Measurements from ENCODE around the gene CYP1A2.
"Not testable (repeated sequence)": the region's sequence is repeated elsewhere in the genome, so short reads cannot be mapped to it uniquely, and the experiment has no call there.

The CYP1A2 gene

GRCh38 chr15:74748322-74748946 is at the start of gene CYP1A2:
Gene CYP1A2 (plus strand): TSS chr15:74748845. CDS start chr15:74749739, 894 bp downstream.
- no peak for DNase-seq

- DNase-seq, result no peak
Measured at GRCh38 chr15:74709011-74709410, 39.6 kb upstream of the CYP1A2 start.

GRCh38 chr15:74709892-74710291 is 38.8 kb upstream of the CYP1A2 start:
- no peak for DNase-seq

- DNase-seq, result peak; percentile 18
Measured at GRCh38 chr15:74710319-74711094, 38.1 kb upstream of the CYP1A2 start.

GRCh38 chr15:74712311-74712710 is 36.3 kb upstream of the CYP1A2 start:
- DNase-seq, result no peak

- no peak for DNase-seq
Measured at GRCh38 chr15:74716651-74717050, 32.0 kb upstream of the CYP1A2 start.

- no peak for DNase-seq
Measured at GRCh38 chr15:74722591-74722990, 26.1 kb upstream of the CYP1A2 start.

GRCh38 chr15:74723187-74723586 is 25.5 kb upstream of the CYP1A2 start:
- DNase-seq, result no peak

GRCh38 chr15:74723754-74724334 is 24.8 kb upstream of the CYP1A2 start:
- DNase-seq, result no peak

GRCh38 chr15:74724570-74725224 is 23.9 kb upstream of the CYP1A2 start:
- no peak for DNase-seq

- DNase-seq, result no peak
Measured at GRCh38 chr15:74725225-74725774, 23.3 kb upstream of the CYP1A2 start, which contains the start of gene CYP1A1. Gene CYP1A1 (minus strand): TSS chr15:74725528. CDS start chr15:74723097, 2,431 bp downstream.

- DNase-seq, result no peak
Measured at GRCh38 chr15:74725845-74726773, 22.5 kb upstream of the CYP1A2 start.

- no peak for DNase-seq
Measured at GRCh38 chr15:74726774-74727164, 21.9 kb upstream of the CYP1A2 start.

GRCh38 chr15:74727727-74728126 is 20.9 kb upstream of the CYP1A2 start:
- DNase-seq, result no peak

GRCh38 chr15:74728699-74729098 is 19.9 kb upstream of the CYP1A2 start:
- not testable (repeated sequence) for DNase-seq

- not testable (repeated sequence) for DNase-seq
Measured at GRCh38 chr15:74729372-74729771, 19.3 kb upstream of the CYP1A2 start.

- no peak for DNase-seq
Measured at GRCh38 chr15:74730619-74731316, 17.9 kb upstream of the CYP1A2 start.

- DNase-seq, result no peak
Measured at GRCh38 chr15:74732846-74733245, 15.8 kb upstream of the CYP1A2 start.

GRCh38 chr15:74733269-74733668 is 15.4 kb upstream of the CYP1A2 start:
- DNase-seq, result no peak

- no peak for DNase-seq
Measured at GRCh38 chr15:74735305-74735704, 13.3 kb upstream of the CYP1A2 start.

- DNase-seq, result not testable (repeated sequence)
Measured at GRCh38 chr15:74738239-74738638, 10.4 kb upstream of the CYP1A2 start.
